ENCODE measurements around the gene PIK3R5. TPM values are rescaled to one million over a fixed set of nuclear protein-coding genes. Genes with fewer than 3 reads are reported as not detected.

PIK3R5 gene
- total RNA-seq, 1 experiment from 2014 or later: not detected

DNA sequence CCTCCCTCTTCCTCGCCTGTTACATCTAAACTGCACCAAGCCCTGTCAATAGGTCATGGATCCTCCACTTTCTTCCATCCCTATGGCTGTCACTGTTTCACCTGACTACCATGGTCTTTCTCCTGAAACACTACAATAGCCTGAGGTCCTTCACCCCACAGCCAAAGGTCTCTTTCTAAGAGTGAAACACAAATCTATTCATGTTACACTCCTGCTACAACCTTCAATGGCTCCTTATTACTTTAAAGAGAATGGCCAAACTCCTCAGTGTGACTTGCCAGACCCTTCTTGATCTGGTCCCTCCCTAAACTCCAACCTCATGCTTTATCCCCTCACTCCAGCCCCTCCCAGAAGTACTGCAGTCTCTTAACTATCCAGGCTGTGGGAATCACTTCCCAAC lies 97.4 kb downstream of the PIK3R5 start:
- no peaks in the 10 kb centered on the region for H3K9me3 Mint-ChIP-seq (ENCODE audit: unreplicated experiment)
- no peaks in the 10 kb centered on the region for H3K9me3 ChIP-seq
- H3K4me3 ChIP-seq (ENCODE audit: low read depth, low read length): no peak overlapping the region
- H3K27me3 Mint-ChIP-seq (ENCODE audit: insufficient read depth, unreplicated experiment): no peaks in the 10 kb centered on the region
- no TSS peak for BruUV-seq (replicated peaks)
- DNase-seq: no peak
- H3K36me3 Mint-ChIP-seq (ENCODE audit: insufficient read depth, unreplicated experiment): no peaks in the 10 kb centered on the region
- H3K27ac Mint-ChIP-seq (ENCODE audit: unreplicated experiment): no peak overlapping the region
- no peaks in the 10 kb centered on the region for H3K36me3 ChIP-seq (ENCODE audit: control insufficient read depth, insufficient read depth, low read length)
- no peaks in the 10 kb centered on the region for H3K27me3 ChIP-seq (replicated peaks; ENCODE audit: control insufficient read depth, insufficient read depth, low read length)
- ChIA-PET CTCF (no interaction called here), POLR2A (no interaction called here)
- intact Hi-C loops (cut with micrococcal nuclease; ENCODE audit: unreplicated experiment): no loop called here
- H3K4me3 Mint-ChIP-seq (ENCODE audit: unreplicated experiment): no peak overlapping the region
- peaks cover 15% of the 10 kb centered on the region for H3K4me1 ChIP-seq
- TF ChIP-seq, protein P1, sequence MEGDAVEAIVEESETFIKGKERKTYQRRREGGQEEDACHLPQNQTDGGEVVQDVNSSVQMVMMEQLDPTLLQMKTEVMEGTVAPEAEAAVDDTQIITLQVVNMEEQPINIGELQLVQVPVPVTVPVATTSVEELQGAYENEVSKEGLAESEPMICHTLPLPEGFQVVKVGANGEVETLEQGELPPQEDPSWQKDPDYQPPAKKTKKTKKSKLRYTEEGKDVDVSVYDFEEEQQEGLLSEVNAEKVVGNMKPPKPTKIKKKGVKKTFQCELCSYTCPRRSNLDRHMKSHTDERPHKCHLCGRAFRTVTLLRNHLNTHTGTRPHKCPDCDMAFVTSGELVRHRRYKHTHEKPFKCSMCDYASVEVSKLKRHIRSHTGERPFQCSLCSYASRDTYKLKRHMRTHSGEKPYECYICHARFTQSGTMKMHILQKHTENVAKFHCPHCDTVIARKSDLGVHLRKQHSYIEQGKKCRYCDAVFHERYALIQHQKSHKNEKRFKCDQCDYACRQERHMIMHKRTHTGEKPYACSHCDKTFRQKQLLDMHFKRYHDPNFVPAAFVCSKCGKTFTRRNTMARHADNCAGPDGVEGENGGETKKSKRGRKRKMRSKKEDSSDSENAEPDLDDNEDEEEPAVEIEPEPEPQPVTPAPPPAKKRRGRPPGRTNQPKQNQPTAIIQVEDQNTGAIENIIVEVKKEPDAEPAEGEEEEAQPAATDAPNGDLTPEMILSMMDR (IDR thresholded peaks at IDR 0.05; ENCODE audit: insufficient read depth in 1 of 2, low read depth in 1 of 2, low read length in 1 of 2, severe bottlenecking in 1 of 2, unreplicated experiment in 1 of 2): no peak
- no peaks in the 10 kb centered on the region for H3K4me1 Mint-ChIP-seq (ENCODE audit: low read depth, unreplicated experiment)

DNA sequence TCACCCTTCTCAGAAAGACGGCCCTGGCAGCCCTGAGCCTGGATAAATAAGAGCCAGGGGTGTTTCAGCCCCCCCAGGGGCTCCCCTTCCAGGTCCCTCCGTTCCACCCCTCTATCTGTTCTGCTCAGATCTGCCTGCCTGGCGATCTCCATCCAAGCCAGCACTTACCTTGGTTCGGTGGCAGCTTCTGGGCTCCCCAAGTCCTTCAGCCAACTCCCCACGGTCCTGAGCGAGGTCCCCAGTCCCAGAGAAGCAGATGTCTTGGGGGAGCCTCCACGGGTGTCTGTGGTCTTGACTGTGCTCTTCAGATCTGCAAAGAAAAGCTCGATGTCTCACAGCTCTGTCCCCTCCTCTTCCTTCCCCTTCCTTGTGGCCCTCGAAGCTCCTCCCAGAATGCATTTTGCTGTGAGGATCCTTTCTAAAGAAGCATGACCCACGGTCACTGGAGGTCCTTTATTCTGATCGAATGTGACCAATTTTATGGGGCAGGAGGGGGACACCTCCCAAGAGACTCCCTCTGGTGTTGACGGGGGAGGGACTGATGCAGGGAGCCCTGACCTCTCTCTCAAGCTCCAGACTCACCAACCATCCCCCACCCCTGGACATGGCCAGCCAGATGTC lies 98.0 kb downstream of the PIK3R5 start, which contains the start of gene PIK3R6:
Gene PIK3R6 (minus strand): TSS at position 314 of the 621 bp plus-strand sequence. CDS start 17,880 bp downstream, outside the sequence.
- Histone ChIP-seq H3K4me1 (peaks cover 9% of the 10 kb centered on the region), H3K36me3 (ENCODE audit: control insufficient read depth, insufficient read depth, low read length) (no peaks in the 10 kb centered on the region), H3K9me3 (no peaks in the 10 kb centered on the region), H3K27me3 (replicated peaks; ENCODE audit: control insufficient read depth, insufficient read depth, low read length) (no peaks in the 10 kb centered on the region), H3K4me3 (ENCODE audit: low read depth, low read length) (no peak within 1 kb of the TSS)
- BruUV-seq (replicated peaks): no TSS peak
- H3K27ac Mint-ChIP-seq (ENCODE audit: unreplicated experiment): no peak within 1 kb of the TSS
- intact Hi-C loops (cut with micrococcal nuclease; ENCODE audit: unreplicated experiment): no loop called here
- H3K27me3 Mint-ChIP-seq (ENCODE audit: insufficient read depth, unreplicated experiment): no peaks in the 10 kb centered on the region
- TF ChIP-seq, protein P1 (IDR thresholded peaks at IDR 0.05; ENCODE audit: insufficient read depth in 1 of 2, low read depth in 1 of 2, low read length in 1 of 2, severe bottlenecking in 1 of 2, unreplicated experiment in 1 of 2): no peak
- no peaks in the 10 kb centered on the region for H3K9me3 Mint-ChIP-seq (ENCODE audit: unreplicated experiment)
- H3K4me1 Mint-ChIP-seq (ENCODE audit: low read depth, unreplicated experiment): no peaks in the 10 kb centered on the region
- DNase-seq: no peak
- no peak within 1 kb of the TSS for H3K4me3 Mint-ChIP-seq (ENCODE audit: unreplicated experiment)
- ChIA-PET POLR2A (no interaction called here), CTCF (no interaction called here)
- H3K36me3 Mint-ChIP-seq (ENCODE audit: insufficient read depth, unreplicated experiment): no peaks in the 10 kb centered on the region

DNA sequence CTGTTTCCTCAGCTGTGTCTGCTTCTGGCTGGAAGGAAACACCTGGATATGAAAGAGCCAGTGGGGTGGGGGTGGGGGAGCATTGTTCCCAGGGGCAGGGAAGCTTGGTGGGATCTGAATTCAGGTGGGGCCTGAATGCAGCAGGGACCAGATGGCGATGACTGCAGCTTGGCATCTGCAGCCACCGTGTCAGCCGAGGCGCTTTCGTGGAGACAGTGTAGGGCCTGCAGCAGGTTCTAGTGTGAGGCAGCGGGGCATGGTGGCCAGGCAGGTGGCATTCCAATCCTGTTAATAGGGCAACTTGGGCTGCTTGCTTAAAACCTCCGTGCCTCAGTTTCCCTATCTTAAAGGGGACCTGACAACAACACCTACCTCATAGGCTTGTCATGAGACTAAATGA lies 99.7 kb downstream of the PIK3R5 start:
- TF ChIP-seq, protein P1 (IDR thresholded peaks at IDR 0.05; ENCODE audit: insufficient read depth in 1 of 2, low read depth in 1 of 2, low read length in 1 of 2, severe bottlenecking in 1 of 2, unreplicated experiment in 1 of 2): no peak
- Mint-ChIP-seq H3K36me3 (ENCODE audit: insufficient read depth, unreplicated experiment) (no peaks in the 10 kb centered on the region), H3K9me3 (ENCODE audit: unreplicated experiment) (no peaks in the 10 kb centered on the region), H3K27ac (ENCODE audit: unreplicated experiment) (no peak overlapping the region), H3K27me3 (ENCODE audit: insufficient read depth, unreplicated experiment) (no peaks in the 10 kb centered on the region), H3K4me1 (ENCODE audit: low read depth, unreplicated experiment) (no peaks in the 10 kb centered on the region), H3K4me3 (ENCODE audit: unreplicated experiment) (no peak overlapping the region)
- Histone ChIP-seq H3K4me1 (no peaks in the 10 kb centered on the region), H3K27me3 (replicated peaks; ENCODE audit: control insufficient read depth, insufficient read depth, low read length) (no peaks in the 10 kb centered on the region), H3K36me3 (ENCODE audit: control insufficient read depth, insufficient read depth, low read length) (no peaks in the 10 kb centered on the region), H3K4me3 (ENCODE audit: low read depth, low read length) (no peak overlapping the region), H3K9me3 (no peaks in the 10 kb centered on the region)
- POLR2A ChIA-PET: interaction anchor here (0.5 kb wide), 1 partner anchor 36 kb away, joined by 3 read pairs; no protein-coding TSS in a partner anchor
- DNase-seq: no peak
- intact Hi-C loops (cut with micrococcal nuclease; ENCODE audit: unreplicated experiment): no loop called here
- no TSS peak for BruUV-seq (replicated peaks)
- CTCF ChIA-PET: no interaction called here
